Neural progenitor cell (in vitro differentiated cells): Measurements from ENCODE around the gene AADACL2. TPM values are rescaled to one million over a fixed set of nuclear protein-coding genes. Genes with fewer than 3 reads are reported as not detected.

ENCODE experiments used
- DNase-seq: peaks from one replicate; pipeline ENCODE4 v3.0.0-alpha.2; 2016; ENCODE audit warnings: low spot score
- H2AFZ ChIP-seq: fragments of 200-600 bp; sonication (generic); replicated peaks from 2 replicates; pipeline ENCODE4 v1.6.1; 2016; ENCODE audit warnings: antibody characterized with exemption
- H3F3A ChIP-seq: fragments of 200-600 bp; sonication (generic); 2 replicates; pipeline ENCODE4 v1.6.1; 2016; ENCODE audit warnings: antibody characterized with exemption, low read depth
- H3K27ac ChIP-seq: fragments of 200-600 bp; sonication (generic); 2 replicates; pipeline ENCODE4 v1.5.1; 2016; ENCODE audit warnings: mild to moderate bottlenecking
- H3K27me3 ChIP-seq: fragments of 200-600 bp; sonication (generic); 2 replicates; pipeline ENCODE4 v1.6.1; 2016; ENCODE audit warnings: mild to moderate bottlenecking, moderate library complexity
- H3K36me3 ChIP-seq: fragments of 200-600 bp; sonication (generic); 2 replicates; pipeline ENCODE4 v1.5.1; 2016
- H3K4me1 ChIP-seq: fragments of 200-600 bp; sonication (generic); 2 replicates; pipeline ENCODE4 v1.6.1; 2016; ENCODE audit warnings: mixed run types
- H3K4me2 ChIP-seq: fragments of 200-600 bp; sonication (generic); 2 replicates; pipeline ENCODE4 v1.6.1; 2016
- H3K4me3 ChIP-seq: fragments of 200-600 bp; sonication (generic); 2 replicates; pipeline ENCODE4 v1.5.1; 2016
- H3K79me2 ChIP-seq: fragments of 200-600 bp; sonication (generic); 2 replicates; pipeline ENCODE4 v1.6.1; 2016; ENCODE audit warnings: low read depth
- H3K9ac ChIP-seq: fragments of 200-600 bp; sonication (generic); 2 replicates; pipeline ENCODE4 v1.6.1; 2016
- H3K9me3 ChIP-seq: fragments of 200-600 bp; sonication (generic); 2 replicates; pipeline ENCODE4 v1.5.1; 2016; ENCODE audit warnings: low read depth
- H4K20me1 ChIP-seq: fragments of 200-600 bp; sonication (generic); 2 replicates; pipeline ENCODE4 v1.6.1; 2016; ENCODE audit warnings: low read depth
- H3K27ac Mint-ChIP-seq: 3 replicates; pipeline ENCODE4 v1.8.0; 2021; ENCODE audit warnings: mixed read lengths
- H3K27me3 Mint-ChIP-seq: 2 replicates; pipeline ENCODE4 v1.8.0; 2022; ENCODE audit warnings: low read depth, mild to moderate bottlenecking, inconsistent platforms, moderate library complexity, mixed read lengths; ENCODE audit not compliant: insufficient read depth
- H3K36me3 Mint-ChIP-seq: 3 replicates; pipeline ENCODE4 v1.8.0; 2021; ENCODE audit warnings: mixed read lengths
- H3K4me1 Mint-ChIP-seq: 3 replicates; pipeline ENCODE4 v1.8.0; 2021; ENCODE audit warnings: mixed read lengths
- H3K4me3 Mint-ChIP-seq: 3 replicates; pipeline ENCODE4 v1.8.0; 2021; ENCODE audit warnings: mild to moderate bottlenecking, moderate library complexity, mixed read lengths
- H3K9me3 Mint-ChIP-seq: 3 replicates; pipeline ENCODE4 v1.8.0; 2020; ENCODE audit warnings: mixed read lengths
- EZH2 ChIP-seq: fragments of 200-600 bp; sonication (generic); IDR thresholded peaks from 2 replicates; pipeline ENCODE4 v1.6.1; 2017; ENCODE audit warnings: antibody characterized with exemption, mild to moderate bottlenecking, moderate library complexity
- EZH2phosphoT487 ChIP-seq: fragments of 200-600 bp; sonication (generic); IDR thresholded peaks from 2 replicates; pipeline ENCODE4 v1.6.1; 2017; ENCODE audit warnings: antibody characterized with exemption
- total RNA-seq: library from RNA; depleted of rRNA; stranded (reverse); fragments of >200 nt; gene quantifications from 2 replicates; pipeline ENCODE4 v1.2.3, GENCODE V29; 2015; ENCODE audit warnings: low replicate concordance
- TF ChIP-seq, protein P1 (sequence below): fragments of 200-600 bp; sonication (generic); IDR thresholded peaks from 2 replicates; pipeline ENCODE4 v1.5.1; 2017; ENCODE audit warnings: antibody characterized with exemption, mild to moderate bottlenecking

The AADACL2 gene, protein sequence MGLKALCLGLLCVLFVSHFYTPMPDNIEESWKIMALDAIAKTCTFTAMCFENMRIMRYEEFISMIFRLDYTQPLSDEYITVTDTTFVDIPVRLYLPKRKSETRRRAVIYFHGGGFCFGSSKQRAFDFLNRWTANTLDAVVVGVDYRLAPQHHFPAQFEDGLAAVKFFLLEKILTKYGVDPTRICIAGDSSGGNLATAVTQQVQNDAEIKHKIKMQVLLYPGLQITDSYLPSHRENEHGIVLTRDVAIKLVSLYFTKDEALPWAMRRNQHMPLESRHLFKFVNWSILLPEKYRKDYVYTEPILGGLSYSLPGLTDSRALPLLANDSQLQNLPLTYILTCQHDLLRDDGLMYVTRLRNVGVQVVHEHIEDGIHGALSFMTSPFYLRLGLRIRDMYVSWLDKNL
- total RNA-seq = not detected in 2 replicates

DNA sequence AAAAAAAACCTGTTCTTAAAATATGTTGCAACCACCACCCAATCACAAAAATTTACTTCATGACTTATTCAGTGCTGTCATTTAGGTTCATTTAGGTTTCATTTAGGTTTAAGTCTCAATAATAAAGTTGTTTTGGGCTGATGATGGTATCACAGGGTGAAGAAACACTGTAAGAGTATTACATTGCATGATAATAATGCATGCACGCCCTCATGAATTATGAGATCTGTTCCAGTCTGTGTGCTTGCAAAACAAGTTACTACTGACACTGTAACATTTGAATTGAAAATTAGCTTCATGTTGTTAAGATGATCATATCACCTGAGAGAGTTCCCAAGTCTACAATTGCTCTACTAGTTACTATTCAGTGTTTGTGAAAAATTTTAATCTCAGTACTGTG lies at the start of gene AADACL2:
Gene AADACL2 (plus strand): TSS at position 315 of the 400 bp plus-strand sequence. CDS start 109 bp downstream, outside the sequence.
- H3K27me3 ChIP-seq = no peaks in the 10 kb centered on the region
- no peak within 1 kb of the TSS for H3K4me3 Mint-ChIP-seq
- TF ChIP-seq EZH2phosphoT487 = no peak
- no peak for TF ChIP-seq EZH2
- TF ChIP-seq, protein P1, sequence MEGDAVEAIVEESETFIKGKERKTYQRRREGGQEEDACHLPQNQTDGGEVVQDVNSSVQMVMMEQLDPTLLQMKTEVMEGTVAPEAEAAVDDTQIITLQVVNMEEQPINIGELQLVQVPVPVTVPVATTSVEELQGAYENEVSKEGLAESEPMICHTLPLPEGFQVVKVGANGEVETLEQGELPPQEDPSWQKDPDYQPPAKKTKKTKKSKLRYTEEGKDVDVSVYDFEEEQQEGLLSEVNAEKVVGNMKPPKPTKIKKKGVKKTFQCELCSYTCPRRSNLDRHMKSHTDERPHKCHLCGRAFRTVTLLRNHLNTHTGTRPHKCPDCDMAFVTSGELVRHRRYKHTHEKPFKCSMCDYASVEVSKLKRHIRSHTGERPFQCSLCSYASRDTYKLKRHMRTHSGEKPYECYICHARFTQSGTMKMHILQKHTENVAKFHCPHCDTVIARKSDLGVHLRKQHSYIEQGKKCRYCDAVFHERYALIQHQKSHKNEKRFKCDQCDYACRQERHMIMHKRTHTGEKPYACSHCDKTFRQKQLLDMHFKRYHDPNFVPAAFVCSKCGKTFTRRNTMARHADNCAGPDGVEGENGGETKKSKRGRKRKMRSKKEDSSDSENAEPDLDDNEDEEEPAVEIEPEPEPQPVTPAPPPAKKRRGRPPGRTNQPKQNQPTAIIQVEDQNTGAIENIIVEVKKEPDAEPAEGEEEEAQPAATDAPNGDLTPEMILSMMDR = no peak
- no peak within 1 kb of the TSS for H3K27ac Mint-ChIP-seq
- no peaks in the 10 kb centered on the region for H3K9me3 Mint-ChIP-seq
- H3K9me3 ChIP-seq = no peaks in the 10 kb centered on the region
- H3K4me2 ChIP-seq = no peak within 1 kb of the TSS
- H3K27ac ChIP-seq = no peak within 1 kb of the TSS
- H3K4me3 ChIP-seq = no peak within 1 kb of the TSS
- H3K36me3 Mint-ChIP-seq = no peaks in the 10 kb centered on the region
- H3K79me2 ChIP-seq = no peaks in the 10 kb centered on the region
- H2AFZ ChIP-seq = no peak within 1 kb of the TSS
- H4K20me1 ChIP-seq = no peaks in the 10 kb centered on the region
- no peaks in the 10 kb centered on the region for H3K36me3 ChIP-seq
- no peaks in the 10 kb centered on the region for H3F3A ChIP-seq
- H3K9ac ChIP-seq = no peak within 1 kb of the TSS
- no peaks in the 10 kb centered on the region for H3K27me3 Mint-ChIP-seq
- H3K4me1 ChIP-seq = no peaks in the 10 kb centered on the region
- H3K4me1 Mint-ChIP-seq = no peaks in the 10 kb centered on the region
- no peak for DNase-seq

DNA sequence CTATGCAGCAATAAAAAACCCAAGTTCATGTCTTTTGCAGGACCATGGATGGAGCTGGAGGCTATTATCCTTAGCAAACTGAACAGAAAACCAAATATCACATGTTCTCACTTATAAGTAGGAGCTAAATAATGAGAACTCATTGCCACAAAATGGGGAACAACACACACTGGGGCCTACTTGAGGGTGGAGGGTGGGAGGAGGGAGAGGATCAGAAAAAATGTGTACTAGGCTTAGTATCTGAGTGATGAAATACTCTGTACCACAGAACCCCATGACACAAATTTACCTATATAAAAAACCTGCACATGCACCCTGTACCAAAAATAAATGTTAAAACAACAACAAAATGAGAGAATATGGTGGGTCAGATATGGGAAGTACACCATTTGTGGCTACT lies 49.6 kb upstream of the AADACL2 start:
- H3K4me3 ChIP-seq = no peak overlapping the region
- no peaks in the 10 kb centered on the region for H3K79me2 ChIP-seq
- H3F3A ChIP-seq = no peaks in the 10 kb centered on the region
- no peak overlapping the region for H3K27ac Mint-ChIP-seq
- H3K4me2 ChIP-seq = no peak overlapping the region
- no peak overlapping the region for H3K27ac ChIP-seq
- H3K9me3 ChIP-seq = no peaks in the 10 kb centered on the region
- H3K9me3 Mint-ChIP-seq = no peaks in the 10 kb centered on the region
- H3K27me3 ChIP-seq = no peaks in the 10 kb centered on the region
- H3K4me1 ChIP-seq = no peaks in the 10 kb centered on the region
- H3K36me3 ChIP-seq = no peaks in the 10 kb centered on the region
- no peak for DNase-seq
- H3K4me1 Mint-ChIP-seq = no peaks in the 10 kb centered on the region
- H3K4me3 Mint-ChIP-seq = no peak overlapping the region
- no peaks in the 10 kb centered on the region for H4K20me1 ChIP-seq
- no peak overlapping the region for H2AFZ ChIP-seq
- H3K27me3 Mint-ChIP-seq = peaks cover 2% of the 10 kb centered on the region
- H3K9ac ChIP-seq = no peak overlapping the region
- TF ChIP-seq EZH2 = no peak
- TF ChIP-seq, protein P1 = no peak
- no peak for TF ChIP-seq EZH2phosphoT487
- H3K36me3 Mint-ChIP-seq = no peaks in the 10 kb centered on the region

DNA sequence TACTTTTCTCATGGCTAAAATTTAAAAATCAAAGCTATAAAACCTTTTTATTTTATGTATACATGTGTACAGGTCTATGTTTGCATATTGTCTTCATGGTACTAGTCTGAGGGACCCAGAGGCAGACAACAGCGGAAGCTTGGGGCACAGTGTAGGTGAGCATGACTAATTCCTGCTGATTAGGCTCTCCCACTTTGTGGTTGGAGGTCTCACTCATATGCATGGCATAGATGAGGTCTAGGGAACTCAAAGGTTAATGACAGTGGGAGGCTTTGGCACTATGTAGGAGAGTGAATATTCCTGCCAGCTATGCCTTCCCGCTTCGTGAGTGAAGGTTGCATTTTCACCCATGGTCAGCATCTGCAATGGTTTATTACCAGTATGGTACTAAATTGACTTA lies 47.5 kb upstream of the AADACL2 start:
- Histone ChIP-seq H2AFZ (no peak overlapping the region), H3K79me2 (no peaks in the 10 kb centered on the region), H3F3A (no peaks in the 10 kb centered on the region), H3K27me3 (no peaks in the 10 kb centered on the region), H3K9ac (no peak overlapping the region), H3K9me3 (no peaks in the 10 kb centered on the region), H3K4me3 (no peak overlapping the region), H3K27ac (no peak overlapping the region), H3K36me3 (no peaks in the 10 kb centered on the region), H3K4me2 (no peak overlapping the region), H3K4me1 (no peaks in the 10 kb centered on the region), H4K20me1 (no peaks in the 10 kb centered on the region)
- TF ChIP-seq, protein P1 = no peak
- TF ChIP-seq EZH2 (no peak), EZH2phosphoT487 (no peak)
- DNase-seq = no peak
- H3K27ac Mint-ChIP-seq = no peak overlapping the region
- no peaks in the 10 kb centered on the region for H3K4me1 Mint-ChIP-seq
- no peak overlapping the region for H3K4me3 Mint-ChIP-seq
- peaks cover 2% of the 10 kb centered on the region for H3K27me3 Mint-ChIP-seq
- H3K36me3 Mint-ChIP-seq = no peaks in the 10 kb centered on the region
- H3K9me3 Mint-ChIP-seq = no peaks in the 10 kb centered on the region
